SJCRH30 (cell line): Measurements from ENCODE around the gene RUBCN. TPM values are rescaled to one million over a fixed set of nuclear protein-coding genes. Genes with fewer than 3 reads are reported as not detected.
"Not testable (repeated sequence)": the region's sequence is repeated elsewhere in the genome, so short reads cannot be mapped to it uniquely, and the experiment has no call there.

ENCODE experiments used
- DNase-seq, 2 experiments: peaks; one replicate each; pipeline ENCODE4 v3.0.0-alpha.2; 2015 to 2020
- H3K27ac ChIP-seq: fragments of 250-450 bp; sonication (Bioruptor Pico); 2 replicates; pipeline ENCODE4 v1.5.1; 2020; ENCODE audit warnings: mild to moderate bottlenecking, moderate library complexity
- H3K27me3 ChIP-seq: fragments of 250-450 bp; sonication (Bioruptor Pico); 2 replicates; pipeline ENCODE4 v1.5.1; 2020; ENCODE audit warnings: mild to moderate bottlenecking, moderate library complexity
- H3K36me3 ChIP-seq: fragments of 250-450 bp; sonication (Bioruptor Pico); 2 replicates; pipeline ENCODE4 v1.5.1; 2020; ENCODE audit warnings: mild to moderate bottlenecking, moderate library complexity
- H3K4me1 ChIP-seq: fragments of 250-450 bp; sonication (Bioruptor Pico); 2 replicates; pipeline ENCODE4 v1.5.1; 2020; ENCODE audit warnings: mild to moderate bottlenecking, moderate library complexity
- H3K4me3 ChIP-seq: fragments of 250-450 bp; sonication (Bioruptor Pico); 2 replicates; pipeline ENCODE4 v1.5.1; 2020; ENCODE audit warnings: mild to moderate bottlenecking, moderate library complexity
- H3K9me3 ChIP-seq: fragments of 250-450 bp; sonication (Bioruptor Pico); replicated peaks from 2 replicates; pipeline ENCODE4 v1.5.1; 2020; ENCODE audit warnings: mild to moderate bottlenecking, moderate library complexity
- total RNA-seq: library from RNA; depleted of rRNA; stranded (reverse); fragments of >200 nt; shearing (Covaris generic); gene quantifications from 2 replicates; pipeline ENCODE4 v1.2.3, GENCODE V29; 2014; rRNA removed

Gene RUBCN
- total RNA-seq, 1 experiment from 2014 or later = 16.1 TPM

DNA sequence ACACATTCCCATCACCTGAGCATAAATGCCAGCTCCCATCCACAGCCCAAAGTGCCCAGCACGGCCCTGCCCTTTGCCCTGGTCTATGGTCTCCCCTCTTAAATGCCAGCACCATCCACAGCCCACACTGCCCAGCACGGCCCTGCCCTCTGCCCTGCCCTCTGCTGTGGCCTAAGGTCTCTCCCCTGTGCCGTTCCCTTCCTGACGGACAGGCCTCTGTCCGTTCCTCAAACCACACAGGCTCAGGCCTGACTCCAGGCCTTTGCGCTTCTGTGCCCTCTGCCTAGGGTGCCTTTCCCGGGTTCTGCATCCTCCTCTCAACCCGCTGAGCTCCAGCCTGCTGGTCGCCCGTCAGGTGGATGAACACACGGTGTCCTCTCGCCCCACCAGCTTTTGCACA is 90.4 kb downstream of the RUBCN start:
- DNase-seq, H3K4me3 ChIP-seq, H3K9me3 ChIP-seq, H3K27me3 ChIP-seq, H3K27ac ChIP-seq, H3K4me1 ChIP-seq, H3K36me3 ChIP-seq: not testable (repeated sequence)

DNA sequence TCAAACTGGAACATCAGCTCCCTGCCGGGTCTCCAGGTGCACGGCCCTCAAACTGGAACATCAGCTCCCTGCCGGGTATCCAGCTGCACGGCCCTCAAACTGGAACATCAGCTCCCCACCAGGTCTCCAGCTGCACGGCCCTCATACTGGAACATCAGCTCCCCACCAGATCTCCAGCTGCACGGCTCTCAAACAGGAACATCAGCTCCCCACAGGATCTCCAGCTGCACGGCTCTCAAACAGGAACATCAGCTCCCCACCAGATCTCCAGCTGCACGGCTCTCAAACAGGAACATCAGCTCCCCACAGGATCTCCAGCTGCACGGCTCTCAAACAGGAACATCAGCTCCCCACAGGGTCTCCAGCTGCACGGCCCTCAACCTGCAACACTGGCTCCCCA is 99.1 kb downstream of the RUBCN start:
- not testable (repeated sequence) for H3K4me3 ChIP-seq, DNase-seq, H3K27ac ChIP-seq, H3K27me3 ChIP-seq, H3K4me1 ChIP-seq, H3K36me3 ChIP-seq, H3K9me3 ChIP-seq

DNA sequence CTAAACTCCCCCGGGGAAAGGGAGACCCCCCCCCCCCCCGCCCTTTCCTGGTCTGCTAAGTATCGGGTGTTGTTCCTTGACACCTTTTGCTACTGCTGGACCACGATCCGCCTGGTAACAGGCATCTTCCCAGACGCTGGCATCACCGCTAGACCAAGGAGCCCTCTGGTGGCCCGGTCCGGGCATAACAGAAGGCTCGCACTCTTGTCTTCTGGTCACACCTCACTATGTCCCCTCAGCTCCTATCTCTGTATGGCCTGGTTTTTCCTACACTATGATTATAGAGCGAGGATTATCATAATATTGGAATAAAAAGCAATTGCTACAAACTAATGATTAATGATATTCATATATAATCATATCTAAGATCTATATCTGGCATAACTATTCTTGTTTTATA is 104.7 kb downstream of the RUBCN start:
- not testable (repeated sequence) for H3K9me3 ChIP-seq, H3K4me1 ChIP-seq, H3K4me3 ChIP-seq, H3K36me3 ChIP-seq, H3K27ac ChIP-seq, H3K27me3 ChIP-seq
- DNase-seq = peak; percentile 14 to 19

DNA sequence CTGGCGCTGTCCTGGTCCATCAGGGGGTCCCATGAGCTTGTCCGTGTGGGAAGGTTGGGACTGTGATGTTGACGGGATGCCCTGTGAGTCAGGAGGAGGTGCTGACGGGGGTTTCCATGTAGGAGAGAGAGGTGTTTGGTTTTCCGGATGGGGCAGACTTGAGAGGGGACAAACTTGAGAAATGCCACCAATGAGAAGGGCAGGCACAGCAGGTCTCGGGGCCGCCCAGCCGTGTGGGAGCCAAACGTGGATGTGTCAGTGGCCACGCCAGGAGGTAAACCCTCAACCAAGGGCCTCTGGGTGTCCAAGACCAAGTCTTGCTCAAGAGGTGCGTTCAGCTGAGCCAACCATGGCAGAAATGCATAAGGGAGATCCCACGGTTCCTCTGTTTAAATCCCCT is 105.9 kb downstream of the RUBCN start:
- not testable (repeated sequence) for H3K9me3 ChIP-seq, H3K27ac ChIP-seq, H3K4me1 ChIP-seq, H3K4me3 ChIP-seq, DNase-seq, H3K36me3 ChIP-seq, H3K27me3 ChIP-seq

DNA sequence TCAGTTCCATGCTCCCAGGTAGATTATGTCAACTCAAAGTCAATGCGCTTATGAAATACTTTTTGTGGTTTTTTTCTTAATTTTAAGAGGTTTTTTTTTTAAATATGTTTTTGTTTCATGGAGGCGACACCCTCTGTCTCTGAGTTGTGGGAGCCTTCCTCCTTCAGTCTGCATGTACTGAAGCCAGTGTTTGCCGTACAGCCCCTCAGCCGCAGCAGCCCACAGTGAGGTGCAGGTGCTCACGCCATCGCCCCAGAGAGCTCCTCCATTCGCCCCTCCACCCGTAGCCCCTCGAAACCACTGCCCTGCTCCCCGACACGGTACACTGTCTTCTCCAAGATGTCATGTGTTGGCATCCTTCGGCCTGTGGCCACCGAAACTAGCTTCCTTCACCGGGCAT is 107.4 kb downstream of the RUBCN start:
- not testable (repeated sequence) for H3K36me3 ChIP-seq, H3K27me3 ChIP-seq, H3K4me1 ChIP-seq, H3K27ac ChIP-seq, H3K9me3 ChIP-seq, H3K4me3 ChIP-seq, DNase-seq

DNA sequence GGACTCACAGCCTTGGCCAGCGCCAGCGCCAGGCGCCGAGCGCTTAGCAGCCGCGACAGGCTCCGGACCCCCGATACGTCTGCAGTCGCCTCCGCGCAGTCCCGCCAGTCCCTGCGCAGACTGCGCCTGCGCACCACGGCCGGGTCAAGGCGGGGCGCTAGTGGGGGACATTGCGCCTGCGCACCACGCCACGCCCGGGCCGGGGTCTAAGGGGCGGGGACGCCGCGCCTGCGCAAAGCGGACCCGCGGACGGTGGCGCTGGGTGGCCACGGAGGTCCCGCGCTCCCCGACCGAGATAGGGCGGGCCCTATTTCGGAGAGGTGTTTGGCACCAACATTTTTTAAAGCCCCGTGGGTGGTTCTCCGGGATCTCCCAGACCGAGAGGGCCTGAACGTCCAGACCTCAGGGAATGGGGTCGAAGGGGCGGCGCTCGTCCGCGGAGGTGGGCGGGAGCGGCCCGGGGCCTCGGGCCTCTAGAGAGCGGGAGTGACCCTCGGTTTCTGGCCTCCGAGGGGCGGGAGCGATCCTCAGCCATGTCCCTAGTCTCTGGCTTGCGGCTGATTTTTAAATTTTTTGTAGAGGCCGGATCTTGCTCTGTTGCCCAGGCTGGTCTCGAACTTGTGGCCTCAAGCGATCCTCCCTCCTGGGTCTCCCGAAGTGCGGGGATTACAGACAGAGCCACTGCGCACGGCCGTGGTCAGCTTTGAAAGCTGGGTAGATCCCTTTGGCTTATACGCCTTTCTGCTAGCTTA is 108.8 kb downstream of the RUBCN start:
- peak overlapping the region; percentile 26; the same call in 1 of the 2 replicates for H3K27ac ChIP-seq
- not testable (repeated sequence) for H3K36me3 ChIP-seq

DNA sequence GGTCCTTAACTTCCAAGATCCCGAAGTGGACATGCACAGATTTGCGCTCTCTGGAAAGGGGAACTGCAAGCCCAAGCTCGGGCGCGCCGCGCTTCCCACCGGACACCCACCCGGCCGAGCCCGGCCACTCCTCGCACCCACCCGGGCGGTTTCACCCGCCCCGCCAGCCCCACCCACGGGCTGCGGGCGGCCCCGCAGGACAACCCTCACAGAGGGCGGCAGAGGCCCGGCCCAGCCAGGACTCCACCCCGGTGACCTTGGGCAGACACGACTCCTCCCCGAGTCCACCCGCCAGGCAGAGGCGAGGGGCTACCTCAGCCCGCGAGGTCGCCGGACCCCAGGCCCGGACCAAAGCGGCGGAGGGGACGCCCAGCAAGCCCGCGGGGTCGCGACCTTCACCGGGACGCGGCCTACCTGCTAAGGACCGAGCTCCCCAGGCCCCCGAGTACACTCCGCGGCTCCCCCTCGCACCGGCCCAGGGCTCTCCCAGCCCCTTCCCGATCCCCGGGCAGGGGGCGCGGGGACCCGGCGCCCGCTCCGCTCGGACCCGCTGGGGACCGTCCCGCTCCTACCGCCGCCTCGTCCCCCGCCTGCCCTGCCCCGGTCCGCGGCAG is 109.4 kb downstream of the RUBCN start:
- not testable (repeated sequence) for DNase-seq, H3K36me3 ChIP-seq, H3K27me3 ChIP-seq, H3K9me3 ChIP-seq, H3K4me1 ChIP-seq
- Histone ChIP-seq H3K4me3 (peak overlapping the region; percentile 95), H3K27ac (peak overlapping the region; percentile 26; the same call in 1 of the 2 replicates)

More for the DNA sequence above, 108.8 kb downstream of the RUBCN start:
- peak overlapping the region; percentile 95 for H3K4me3 ChIP-seq
- H3K4me1 ChIP-seq, H3K9me3 ChIP-seq, H3K27me3 ChIP-seq: not testable (repeated sequence)
- DNase-seq = peak; percentile 87 to 88

DNA sequence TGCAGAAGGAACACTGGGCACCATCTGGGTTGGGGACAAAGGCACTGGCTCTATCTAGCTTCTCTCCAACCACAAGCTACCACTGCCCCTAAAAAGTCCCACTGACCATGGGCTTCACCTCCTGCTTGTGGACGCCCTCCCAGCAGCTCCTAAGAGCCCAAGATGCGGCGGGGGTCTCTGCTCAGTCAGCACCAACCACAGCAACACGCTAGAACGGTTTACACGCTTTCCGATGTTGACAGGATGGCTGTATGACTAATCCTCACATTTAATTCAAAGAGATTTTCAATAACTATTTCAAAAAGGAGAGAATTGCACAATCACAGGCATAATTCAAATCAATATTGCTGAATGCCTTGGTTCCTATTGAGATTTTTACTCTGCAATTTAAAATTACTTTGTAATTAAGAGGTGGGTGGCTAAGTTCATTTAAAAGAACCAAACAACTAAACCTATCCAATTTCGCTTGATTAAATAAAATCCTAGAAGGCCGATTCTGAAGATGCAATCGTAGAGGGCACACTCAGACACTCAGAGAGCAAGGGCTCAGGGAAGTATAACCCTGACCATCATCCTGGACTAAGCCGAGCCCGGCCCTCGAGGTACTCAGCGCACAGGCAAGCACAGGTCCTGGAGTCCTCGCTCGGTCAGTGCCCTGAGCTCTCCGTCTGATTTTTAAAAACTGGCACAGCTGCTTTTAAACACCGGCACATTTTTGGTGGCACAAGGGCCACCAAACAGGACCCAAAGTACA is 110.1 kb downstream of the RUBCN start:
- not testable (repeated sequence) for H3K27me3 ChIP-seq, H3K4me1 ChIP-seq, H3K27ac ChIP-seq, H3K9me3 ChIP-seq, H3K36me3 ChIP-seq, DNase-seq
- H3K4me3 ChIP-seq = peak overlapping the region; percentile 62

DNA sequence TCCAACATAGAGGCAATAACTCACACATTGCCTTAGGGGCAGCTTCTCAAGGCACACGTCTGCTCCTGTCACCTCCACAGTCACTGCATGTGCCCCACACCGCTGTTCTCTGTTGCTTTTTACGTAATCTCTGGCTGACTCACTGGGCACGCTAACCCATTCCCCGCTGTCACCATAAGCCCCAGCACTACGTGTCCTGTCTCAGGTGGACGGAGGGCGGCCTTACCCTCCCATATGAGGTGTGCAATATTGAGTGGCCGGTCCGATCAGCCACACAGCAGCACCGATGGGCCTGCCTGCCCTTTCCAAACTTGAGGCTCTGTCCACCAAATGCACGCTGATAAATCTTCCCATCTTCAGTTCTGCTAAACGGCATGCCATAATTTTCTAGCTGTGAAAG is 115.2 kb downstream of the RUBCN start:
- H3K9me3 ChIP-seq, H3K4me1 ChIP-seq, H3K27me3 ChIP-seq, DNase-seq, H3K27ac ChIP-seq, H3K4me3 ChIP-seq: not testable (repeated sequence)
- H3K36me3 ChIP-seq = peaks cover 25% of the 10 kb centered on the region

Other genes with a start within 250 kb of the RUBCN start
- gene BDH1, start 180.9 kb downstream of the RUBCN start, total RNA-seq = 27.3 and 34.8 TPM in 2 replicates
- gene FYTTD1, start 13.0 kb upstream of the RUBCN start, total RNA-seq = 61.4 and 67.4 TPM in 2 replicates
- 79.8 and 144 TPM in 2 replicates for gene LRCH3, start 54.4 kb upstream of the RUBCN start, total RNA-seq
- 1,283 and 1,426 TPM in 2 replicates for gene RPL35A, start 213.3 kb upstream of the RUBCN start, total RNA-seq
- 0.73 and 2.3 TPM in 2 replicates for gene LMLN, start 223.3 kb upstream of the RUBCN start, total RNA-seq